GM23338 (cell line): Measurements from ENCODE around the gene DENND5A. TPM values are rescaled to one million over a fixed set of nuclear protein-coding genes. Genes with fewer than 3 reads are reported as not detected.
A peak's percentile ranks its signal among the peaks of the same experiment; 100 is the strongest.

Experiments
- ATAC-seq: fragments of 200-7000 bp; cut with Tn5 transposase; 3 replicates; pipeline ENCODE4 v1.9.1; 2020
- DNase-seq: peaks from one replicate; pipeline ENCODE4 v3.0.0-alpha.2; 2015; ENCODE audit warnings: low spot score
- H2AFZ ChIP-seq: fragments of 200-600 bp; sonication (generic); 2 replicates; pipeline ENCODE4 v1.8.0; 2016; ENCODE audit warnings: antibody characterized with exemption, mild to moderate bottlenecking, moderate library complexity
- H3F3A ChIP-seq: fragments of 200-600 bp; sonication (generic); replicated peaks from 2 replicates; pipeline ENCODE4 v1.8.0; 2017; ENCODE audit warnings: antibody characterized with exemption, mixed run types, low read depth
- H3K27ac ChIP-seq: fragments of 200-600 bp; sonication (generic); 2 replicates; pipeline ENCODE4 v1.6.1; 2016; ENCODE audit warnings: low read depth
- H3K27me3 ChIP-seq: fragments of 200-600 bp; sonication (generic); 2 replicates; pipeline ENCODE4 v1.8.0; 2016; ENCODE audit warnings: mild to moderate bottlenecking, mixed run types, moderate library complexity; ENCODE audit not compliant: insufficient read depth
- H3K36me3 ChIP-seq: fragments of 200-600 bp; sonication (generic); 2 replicates; pipeline ENCODE4 v1.8.0; 2016; ENCODE audit warnings: mild to moderate bottlenecking; ENCODE audit not compliant: insufficient read depth
- H3K4me1 ChIP-seq: fragments of 200-600 bp; sonication (generic); 2 replicates; pipeline ENCODE4 v1.8.0; 2016; ENCODE audit warnings: mild to moderate bottlenecking, moderate library complexity; ENCODE audit not compliant: insufficient read depth
- H3K4me2 ChIP-seq: fragments of 200-600 bp; sonication (generic); 2 replicates; pipeline ENCODE4 v1.7.1; 2017; ENCODE audit warnings: mixed run types
- H3K4me3 ChIP-seq: fragments of 200-600 bp; sonication (generic); 2 replicates; pipeline ENCODE4 v1.6.1; 2016; ENCODE audit warnings: mixed run types
- H3K79me2 ChIP-seq: fragments of 200-600 bp; sonication (generic); replicated peaks from 2 replicates; pipeline ENCODE4 v1.8.0; 2017; ENCODE audit warnings: mild to moderate bottlenecking; ENCODE audit not compliant: insufficient read depth
- H3K9me2 ChIP-seq: fragments of 200-600 bp; sonication (generic); 2 replicates; pipeline ENCODE4 v1.8.0; 2017; ENCODE audit not compliant: insufficient read depth
- H4K20me1 ChIP-seq: fragments of 200-600 bp; sonication (generic); replicated peaks from 2 replicates; pipeline ENCODE4 v1.8.0; 2017; ENCODE audit warnings: mild to moderate bottlenecking; ENCODE audit not compliant: insufficient read depth
- H3K27ac Mint-ChIP-seq: 2 replicates; pipeline ENCODE4 v1.8.0; 2020; ENCODE audit warnings: inconsistent platforms, mild to moderate bottlenecking, moderate library complexity, mixed read lengths
- H3K27me3 Mint-ChIP-seq: 3 replicates; pipeline ENCODE4 v1.8.0; 2022; ENCODE audit warnings: low read depth, mild to moderate bottlenecking, moderate library complexity, mixed read lengths, inconsistent platforms; ENCODE audit not compliant: insufficient read depth, poor library complexity
- H3K36me3 Mint-ChIP-seq: 3 replicates; pipeline ENCODE4 v1.8.0; 2021; ENCODE audit warnings: low read depth, mild to moderate bottlenecking, inconsistent platforms, moderate library complexity, mixed read lengths
- H3K4me1 Mint-ChIP-seq: 3 replicates; pipeline ENCODE4 v1.8.0; 2020; ENCODE audit warnings: mild to moderate bottlenecking, inconsistent platforms, mixed read lengths
- H3K4me3 Mint-ChIP-seq: 3 replicates; pipeline ENCODE4 v1.8.0; 2021; ENCODE audit warnings: moderate library complexity, mild to moderate bottlenecking, inconsistent platforms, mixed read lengths
- H3K9me3 Mint-ChIP-seq: 3 replicates; pipeline ENCODE4 v1.8.0; 2020; ENCODE audit warnings: moderate library complexity, mild to moderate bottlenecking, inconsistent platforms, mixed read lengths
- CREB1 ChIP-seq: fragments of 250-450 bp; sonication (Bioruptor Pico); IDR thresholded peaks from 2 replicates; pipeline ENCODE4 v1.5.0; 2020; ENCODE audit warnings: low read depth, mild to moderate bottlenecking, moderate library complexity
- CTCF ChIP-seq, 2 experiments: fragments of 200-600 bp in 1 of 2; sonication (generic) in 1 of 2; conservative IDR thresholded peaks; 2 replicates each; pipeline versions ENCODE4 v1.5.1 to v1.6.1; 2016 to 2017; ENCODE audit warnings: antibody characterized with exemption in 2 of 2, low read depth in 2 of 2, mild to moderate bottlenecking in 2 of 2, moderate library complexity in 1 of 2
- ETS1 ChIP-seq: IDR thresholded peaks from 2 replicates; pipeline ENCODE4 v1.6.1; 2016; ENCODE audit warnings: antibody characterized with exemption
- EZH2 ChIP-seq: fragments of 200-600 bp; sonication (generic); IDR thresholded peaks from one replicate; pipeline ENCODE4 v1.8.0; 2017; ENCODE audit warnings: antibody characterized with exemption, mild to moderate bottlenecking, low read depth; ENCODE audit not compliant: unreplicated experiment
- EZH2phosphoT487 ChIP-seq: fragments of 200-600 bp; sonication (generic); IDR thresholded peaks from one replicate; pipeline ENCODE4 v1.8.1; 2018; ENCODE audit warnings: antibody characterized with exemption; ENCODE audit not compliant: unreplicated experiment
- JUNB ChIP-seq: IDR thresholded peaks from one replicate; pipeline ENCODE4 v1.6.1; 2016; ENCODE audit warnings: antibody characterized with exemption; ENCODE audit not compliant: unreplicated experiment
- NANOG ChIP-seq: IDR thresholded peaks from 2 replicates; pipeline ENCODE4 v1.6.1; 2016; ENCODE audit warnings: antibody characterized with exemption, borderline replicate concordance
- POLR2AphosphoS5 ChIP-seq: IDR thresholded peaks from 2 replicates; pipeline ENCODE4 v1.6.1; 2016; ENCODE audit warnings: antibody characterized with exemption, low read depth
- REST ChIP-seq: IDR thresholded peaks from one replicate; pipeline ENCODE4 v1.6.1; 2018; ENCODE audit warnings: antibody characterized with exemption; ENCODE audit not compliant: unreplicated experiment
- STAT1 ChIP-seq: IDR thresholded peaks from one replicate; pipeline ENCODE4 v1.6.1; 2016; ENCODE audit warnings: antibody characterized with exemption; ENCODE audit not compliant: unreplicated experiment
- ZNF114 ChIP-seq: fragments of 250-450 bp; sonication (Bioruptor Pico); IDR thresholded peaks from 2 replicates; pipeline ENCODE4 v1.5.0; 2020; ENCODE audit warnings: mild to moderate bottlenecking, moderate library complexity
- ZNF331 ChIP-seq: fragments of 250-450 bp; sonication (Bioruptor Pico); IDR thresholded peaks from 2 replicates; pipeline ENCODE4 v1.5.0; 2020; ENCODE audit warnings: low read depth, mild to moderate bottlenecking, moderate library complexity
- ZNF462 ChIP-seq: fragments of 250-450 bp; sonication (Bioruptor Pico); IDR thresholded peaks from 2 replicates; pipeline ENCODE4 v1.5.0; 2020; ENCODE audit warnings: mild to moderate bottlenecking, moderate library complexity
- polyA plus RNA-seq: library from polyadenylated mRNA; unstranded; fragments of >200 nt; fragmentation: Nextera tagmentation; extraction: Ambion mirVana; gene quantifications from 2 replicates; pipeline ENCODE4 v1.2.1, GENCODE V29; 2016
- total RNA-seq: library from RNA; depleted of rRNA; stranded (reverse); fragments of >200 nt; shearing (Covaris generic); gene quantifications from 2 replicates; pipeline ENCODE4 v1.2.3, GENCODE V29; 2014

DENND5A gene
- total and polyA plus RNA-seq, 2 experiments from 2014 or later = 28.1 to 56.3 TPM

- Histone ChIP-seq H3K9me2 (no peaks in the 10 kb centered on the region), H3K4me2 (0 out of 2 replicates have a peak overlapping the region, but pooled peaks have one; percentile 1), H4K20me1 (no peaks in the 10 kb centered on the region), H3K4me1 (peaks cover 17% of the 10 kb centered on the region), H3K79me2 (no peaks in the 10 kb centered on the region), H3K4me3 (no peak overlapping the region), H3K27ac (peak overlapping the region; percentile 42), H2AFZ (no peak overlapping the region), H3K27me3 (no peaks in the 10 kb centered on the region), H3K36me3 (no peaks in the 10 kb centered on the region), H3F3A (no peaks in the 10 kb centered on the region; the same call in 1 of the 2 replicates)
- Mint-ChIP-seq H3K27me3 (peaks cover 2% of the 10 kb centered on the region), H3K27ac (peak overlapping the region; percentile 94), H3K4me1 (peaks cover 24% of the 10 kb centered on the region), H3K9me3 (no peaks in the 10 kb centered on the region; the same call in 2 of the 3 replicates), H3K36me3 (no peaks in the 10 kb centered on the region), H3K4me3 (no peak overlapping the region)
- DNase-seq (no peak), ATAC-seq (peak; percentile 62)
- TF ChIP-seq STAT1 (no peak), CTCF (conservative IDR thresholded peaks at IDR 0.05; ENCODE audit: low read depth in 2 of 2) (no peak), ZNF114 (no peak), CREB1 (CRISPR knock-in tag) (no peak), JUNB (no peak), EZH2phosphoT487 (no peak), ZNF462 (CRISPR knock-in tag) (no peak), NANOG (no peak), ETS1 (no peak), EZH2 (no peak), REST (no peak), ZNF331 (CRISPR knock-in tag) (no peak), POLR2AphosphoS5 (no peak)
Measured at GRCh38 chr11:9121469-9121796, 143.7 kb downstream of the DENND5A start.
